ENCODE data around the gene UPK1B.

DNA sequence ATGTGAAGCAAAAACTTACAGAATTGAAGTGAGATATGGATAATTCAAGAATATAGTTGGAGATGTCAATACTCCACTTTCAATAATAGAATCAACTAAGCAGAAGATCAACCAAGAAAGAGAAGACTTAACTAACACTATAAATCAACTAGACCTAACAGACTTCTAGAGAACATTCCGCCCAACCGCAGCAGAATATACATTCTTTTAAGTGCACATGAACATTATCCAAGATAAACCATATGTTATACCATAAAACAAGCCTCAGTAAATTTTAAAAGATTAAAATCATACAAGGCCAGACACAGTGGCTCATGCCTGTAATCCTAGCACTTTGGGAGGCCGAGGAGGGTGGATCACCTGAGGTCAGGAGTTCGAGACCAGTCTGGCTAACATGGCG, 32.9 kb upstream of the UPK1B start:
- TF ChIP-seq, protein P1, sequence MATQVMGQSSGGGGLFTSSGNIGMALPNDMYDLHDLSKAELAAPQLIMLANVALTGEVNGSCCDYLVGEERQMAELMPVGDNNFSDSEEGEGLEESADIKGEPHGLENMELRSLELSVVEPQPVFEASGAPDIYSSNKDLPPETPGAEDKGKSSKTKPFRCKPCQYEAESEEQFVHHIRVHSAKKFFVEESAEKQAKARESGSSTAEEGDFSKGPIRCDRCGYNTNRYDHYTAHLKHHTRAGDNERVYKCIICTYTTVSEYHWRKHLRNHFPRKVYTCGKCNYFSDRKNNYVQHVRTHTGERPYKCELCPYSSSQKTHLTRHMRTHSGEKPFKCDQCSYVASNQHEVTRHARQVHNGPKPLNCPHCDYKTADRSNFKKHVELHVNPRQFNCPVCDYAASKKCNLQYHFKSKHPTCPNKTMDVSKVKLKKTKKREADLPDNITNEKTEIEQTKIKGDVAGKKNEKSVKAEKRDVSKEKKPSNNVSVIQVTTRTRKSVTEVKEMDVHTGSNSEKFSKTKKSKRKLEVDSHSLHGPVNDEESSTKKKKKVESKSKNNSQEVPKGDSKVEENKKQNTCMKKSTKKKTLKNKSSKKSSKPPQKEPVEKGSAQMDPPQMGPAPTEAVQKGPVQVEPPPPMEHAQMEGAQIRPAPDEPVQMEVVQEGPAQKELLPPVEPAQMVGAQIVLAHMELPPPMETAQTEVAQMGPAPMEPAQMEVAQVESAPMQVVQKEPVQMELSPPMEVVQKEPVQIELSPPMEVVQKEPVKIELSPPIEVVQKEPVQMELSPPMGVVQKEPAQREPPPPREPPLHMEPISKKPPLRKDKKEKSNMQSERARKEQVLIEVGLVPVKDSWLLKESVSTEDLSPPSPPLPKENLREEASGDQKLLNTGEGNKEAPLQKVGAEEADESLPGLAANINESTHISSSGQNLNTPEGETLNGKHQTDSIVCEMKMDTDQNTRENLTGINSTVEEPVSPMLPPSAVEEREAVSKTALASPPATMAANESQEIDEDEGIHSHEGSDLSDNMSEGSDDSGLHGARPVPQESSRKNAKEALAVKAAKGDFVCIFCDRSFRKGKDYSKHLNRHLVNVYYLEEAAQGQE (IDR thresholded peaks at IDR 0.05; ENCODE audit: low read depth): no peak
- TF ChIP-seq EGR1 (IDR thresholded peaks at IDR 0.05) (no peak), TCF12 (IDR thresholded peaks at IDR 0.05; ENCODE audit: low read depth) (no peak), TEAD4 (IDR thresholded peaks at IDR 0.05) (no peak)

Data from Ishikawa (cell line).